BLaER1 (cell line): ENCODE data around the gene TFDP2.

ENCODE experiments used
- H3K27ac ChIP-seq: shearing (Covaris generic); formaldehyde crosslinking; 2 replicates; pipeline ENCODE4 v1.8.1; 2022
- H3K27me3 ChIP-seq: shearing (Covaris generic); formaldehyde crosslinking; 2 replicates; pipeline ENCODE4 v1.8.1; 2022
- H3K36me3 ChIP-seq: shearing (Covaris generic); formaldehyde crosslinking; 2 replicates; pipeline ENCODE4 v1.8.1; 2022
- H3K4me1 ChIP-seq: shearing (Covaris generic); formaldehyde crosslinking; 2 replicates; pipeline ENCODE4 v1.8.1; 2022
- H3K4me2 ChIP-seq: shearing (Covaris generic); formaldehyde crosslinking; 2 replicates; pipeline ENCODE4 v1.8.1; 2022
- H3K4me3 ChIP-seq: shearing (Covaris generic); formaldehyde crosslinking; 2 replicates; pipeline ENCODE4 v1.8.1; 2022
- H3K9ac ChIP-seq: shearing (Covaris generic); formaldehyde crosslinking; 2 replicates; pipeline ENCODE4 v1.8.1; 2022
- H3K9me3 ChIP-seq: shearing (Covaris generic); formaldehyde crosslinking; 2 replicates; pipeline ENCODE4 v1.8.1; 2022
- H4K20me1 ChIP-seq: shearing (Covaris generic); formaldehyde crosslinking; 2 replicates; pipeline ENCODE4 v1.8.1; 2022
- Cebpa-rat ChIP-seq: shearing (Covaris generic); IDR thresholded peaks from 2 replicates; pipeline ENCODE4 v1.8.1; 2022

The TFDP2 gene

DNA sequence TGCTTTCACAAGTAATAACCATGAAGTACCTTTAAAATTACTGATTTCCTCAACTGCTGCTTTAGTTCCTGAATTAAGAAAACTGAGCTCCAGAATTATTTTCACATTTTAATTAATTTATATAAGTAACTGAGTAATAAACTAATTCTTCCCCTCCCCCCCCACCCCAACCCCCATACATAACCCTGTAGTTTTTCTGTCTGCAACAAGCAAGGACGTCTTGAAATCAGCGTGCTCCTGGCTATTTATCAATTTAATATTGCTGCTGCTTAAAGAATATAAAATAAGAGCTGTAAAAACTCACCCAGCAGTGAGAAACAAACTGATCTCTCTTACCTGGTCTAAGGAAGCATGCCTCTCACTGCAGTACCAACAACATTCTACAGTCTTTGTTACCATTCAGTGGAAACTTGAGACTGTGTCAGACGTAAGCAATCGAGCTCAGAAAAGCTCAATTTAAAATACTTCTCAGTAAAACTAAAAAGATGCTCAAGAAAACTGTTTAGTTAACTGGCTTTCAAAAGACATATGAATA lies 121.0 kb downstream of the TFDP2 start:
- Histone ChIP-seq H3K4me3 (peak overlapping the region; percentile 69), H3K4me2 (peak overlapping the region; percentile 80), H3K9me3 (no peaks in the 10 kb centered on the region), H3K27me3 (no peaks in the 10 kb centered on the region), H3K27ac (peak overlapping the region; percentile 41; the same call in 1 of the 2 replicates), H3K36me3 (peaks cover 20% of the 10 kb centered on the region; the same call in 1 of the 2 replicates), H3K4me1 (peaks cover 19% of the 10 kb centered on the region), H3K9ac (peak overlapping the region; percentile 78), H4K20me1 (no peaks in the 10 kb centered on the region)
- no peak for TF ChIP-seq Cebpa-rat

DNA sequence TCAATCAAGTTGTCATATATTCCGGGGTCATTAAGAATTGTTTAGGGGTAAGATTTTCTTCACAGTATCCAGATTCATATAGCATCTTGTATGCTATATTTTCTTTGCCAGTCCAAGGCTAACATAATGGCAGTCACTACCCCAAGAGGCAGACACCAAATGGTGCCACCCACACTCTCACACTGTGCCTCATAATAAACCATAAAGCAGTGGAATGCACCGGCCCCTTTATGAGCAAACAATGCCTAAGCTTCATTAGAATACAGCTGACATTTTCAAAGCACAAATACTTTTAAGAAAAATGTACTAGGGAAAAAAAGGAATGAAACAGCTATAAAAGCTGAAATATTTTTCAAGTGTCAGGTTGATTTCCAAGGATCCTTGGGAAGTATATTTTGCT lies 121.6 kb downstream of the TFDP2 start:
- H3K9ac ChIP-seq, result peak overlapping the region; percentile 78
- no peaks in the 10 kb centered on the region for H4K20me1 ChIP-seq
- H3K4me1 ChIP-seq, result peaks cover 20% of the 10 kb centered on the region
- H3K36me3 ChIP-seq, result peaks cover 25% of the 10 kb centered on the region; the same call in 1 of the 2 replicates
- H3K27ac ChIP-seq, result peak overlapping the region; percentile 41; the same call in 1 of the 2 replicates
- no peaks in the 10 kb centered on the region for H3K27me3 ChIP-seq
- peak overlapping the region; percentile 80 for H3K4me2 ChIP-seq
- peak overlapping the region; percentile 69 for H3K4me3 ChIP-seq
- no peak for TF ChIP-seq Cebpa-rat
- no peaks in the 10 kb centered on the region for H3K9me3 ChIP-seq

DNA sequence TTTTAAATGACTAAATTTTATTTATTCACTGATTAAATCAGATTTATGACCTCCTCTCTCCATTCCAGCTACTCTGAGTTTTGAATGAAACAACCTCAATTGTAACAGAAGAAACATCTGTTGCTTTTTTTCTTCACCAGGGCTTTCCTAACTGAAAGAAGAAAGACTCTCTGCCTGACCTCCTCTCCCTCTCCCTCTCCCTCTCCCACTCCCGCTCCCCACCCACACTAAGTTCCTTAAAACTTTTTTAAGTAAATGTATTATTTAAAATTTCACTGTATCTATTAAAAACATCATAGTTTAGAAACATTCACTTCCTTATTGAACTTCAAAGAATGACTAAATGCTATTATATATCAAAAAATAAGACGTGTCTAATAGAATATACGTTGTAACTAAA lies 122.0 kb downstream of the TFDP2 start:
- Histone ChIP-seq H4K20me1 (no peaks in the 10 kb centered on the region), H3K4me3 (peak overlapping the region; percentile 69), H3K9me3 (no peaks in the 10 kb centered on the region), H3K9ac (peak overlapping the region; percentile 78), H3K4me1 (peaks cover 24% of the 10 kb centered on the region), H3K27ac (no peak overlapping the region), H3K4me2 (peak overlapping the region; percentile 80), H3K36me3 (peaks cover 25% of the 10 kb centered on the region; the same call in 1 of the 2 replicates), H3K27me3 (no peaks in the 10 kb centered on the region)
- no peak for TF ChIP-seq Cebpa-rat

DNA sequence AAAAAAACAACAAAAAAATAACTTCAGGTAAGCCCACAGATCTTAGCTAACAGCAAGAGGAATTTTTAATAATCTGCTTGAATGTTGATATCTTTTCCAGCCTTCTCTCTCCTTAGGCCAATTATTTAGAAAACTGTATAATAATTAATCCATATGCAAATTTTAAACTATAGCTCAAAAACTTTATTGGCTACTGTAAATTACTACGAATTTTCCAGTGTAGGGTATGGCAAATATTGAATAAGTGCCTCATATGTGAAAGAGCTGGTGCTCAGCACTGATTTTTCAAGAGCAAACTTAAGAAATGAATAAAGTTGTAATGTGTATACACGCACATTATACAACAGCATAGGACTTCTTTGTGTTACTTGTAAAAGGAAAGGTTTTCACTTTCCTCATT lies 123.0 kb downstream of the TFDP2 start:
- H3K4me3 ChIP-seq, result no peak overlapping the region
- TF ChIP-seq Cebpa-rat, result no peak

DNA sequence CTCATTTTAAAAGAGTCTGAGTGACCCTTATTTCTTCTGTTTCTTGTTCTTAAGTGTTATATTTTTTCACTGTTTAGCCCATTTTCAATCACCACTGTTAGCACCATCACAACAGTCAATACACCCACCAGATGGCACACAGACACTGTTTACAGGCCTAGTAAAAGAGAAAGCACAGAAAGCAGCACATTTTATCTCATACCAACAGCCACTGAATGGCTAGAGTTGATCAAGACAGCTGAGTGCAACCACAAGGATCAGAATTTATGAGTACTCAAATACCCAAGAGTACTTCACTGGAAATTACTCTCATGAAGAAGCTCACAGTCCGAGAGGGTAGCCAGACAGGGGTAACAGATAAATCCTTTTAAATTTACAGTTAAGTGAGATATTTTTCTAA lies 127.0 kb downstream of the TFDP2 start:
- Histone ChIP-seq H3K9ac (no peak overlapping the region), H3K4me3 (no peak overlapping the region), H4K20me1 (peaks cover 10% of the 10 kb centered on the region), H3K27ac (no peak overlapping the region), H3K4me1 (peaks cover 33% of the 10 kb centered on the region), H3K27me3 (no peaks in the 10 kb centered on the region), H3K36me3 (peaks cover 40% of the 10 kb centered on the region; the same call in 1 of the 2 replicates), H3K4me2 (no peak overlapping the region), H3K9me3 (no peaks in the 10 kb centered on the region)
- no peak for TF ChIP-seq Cebpa-rat

More for the DNA sequence above, 123.0 kb downstream of the TFDP2 start:
- no peaks in the 10 kb centered on the region for H3K27me3 ChIP-seq
- H3K36me3 ChIP-seq, result peaks cover 25% of the 10 kb centered on the region; the same call in 1 of the 2 replicates
- H4K20me1 ChIP-seq, result peaks cover 2% of the 10 kb centered on the region; the same call in 1 of the 2 replicates
- peaks cover 24% of the 10 kb centered on the region for H3K4me1 ChIP-seq
- H3K9me3 ChIP-seq, result no peaks in the 10 kb centered on the region
- H3K4me2 ChIP-seq, result peak overlapping the region; percentile 80; the same call in 1 of the 2 replicates
- H3K9ac ChIP-seq, result no peak overlapping the region
- H3K27ac ChIP-seq, result no peak overlapping the region

DNA sequence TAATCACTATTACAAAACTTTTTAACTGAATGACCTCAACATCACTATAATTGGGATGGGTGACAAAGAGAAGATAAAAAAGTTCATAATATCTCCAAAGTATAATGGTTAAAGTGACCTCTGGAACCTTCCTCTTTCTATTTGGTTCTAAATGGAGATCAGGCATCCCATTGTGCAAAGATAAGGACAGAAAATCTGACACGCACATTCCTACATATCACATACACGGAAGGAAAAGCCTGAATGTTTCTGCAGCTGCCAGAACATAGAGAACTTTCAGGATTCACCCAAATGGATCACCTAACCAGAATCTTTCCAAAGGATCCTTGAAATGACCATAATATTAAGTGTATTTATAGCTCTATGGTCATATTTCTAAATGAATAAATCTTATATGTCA lies 128.2 kb downstream of the TFDP2 start:
- no peak for TF ChIP-seq Cebpa-rat
- Histone ChIP-seq H3K27ac (no peak overlapping the region), H4K20me1 (peaks cover 10% of the 10 kb centered on the region), H3K36me3 (peaks cover 46% of the 10 kb centered on the region; the same call in 1 of the 2 replicates), H3K4me2 (no peak overlapping the region), H3K4me1 (peaks cover 22% of the 10 kb centered on the region), H3K4me3 (no peak overlapping the region), H3K27me3 (no peaks in the 10 kb centered on the region), H3K9ac (no peak overlapping the region), H3K9me3 (no peaks in the 10 kb centered on the region)

DNA sequence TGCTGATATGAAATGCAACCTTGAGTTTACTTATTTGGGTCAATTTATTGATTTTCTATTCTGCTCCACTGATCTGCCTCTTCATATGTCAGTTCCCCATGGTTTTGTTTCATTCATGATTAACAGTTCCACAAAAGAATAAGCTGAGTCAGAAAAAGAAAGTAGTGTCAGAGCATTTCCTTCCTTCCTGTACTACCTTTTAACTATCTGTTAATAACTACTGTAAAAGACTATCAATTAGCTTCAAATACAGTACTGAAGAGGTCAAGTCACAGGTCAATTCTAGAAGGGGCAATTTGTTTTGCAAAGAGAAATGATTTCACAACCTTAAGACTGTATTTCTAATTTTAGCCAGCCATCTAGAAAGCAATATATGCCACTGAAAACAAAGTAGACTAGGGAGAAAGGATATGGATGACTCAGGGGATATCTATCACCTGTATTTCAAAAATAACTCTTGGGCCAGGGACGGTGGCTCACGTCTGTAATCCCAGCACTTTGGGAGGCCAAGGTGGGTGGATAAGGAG lies 129.5 kb downstream of the TFDP2 start:
- H3K4me2 ChIP-seq, result peak overlapping the region; percentile 51
- TF ChIP-seq Cebpa-rat, result no peak
- H3K27ac ChIP-seq, result no peak overlapping the region

DNA sequence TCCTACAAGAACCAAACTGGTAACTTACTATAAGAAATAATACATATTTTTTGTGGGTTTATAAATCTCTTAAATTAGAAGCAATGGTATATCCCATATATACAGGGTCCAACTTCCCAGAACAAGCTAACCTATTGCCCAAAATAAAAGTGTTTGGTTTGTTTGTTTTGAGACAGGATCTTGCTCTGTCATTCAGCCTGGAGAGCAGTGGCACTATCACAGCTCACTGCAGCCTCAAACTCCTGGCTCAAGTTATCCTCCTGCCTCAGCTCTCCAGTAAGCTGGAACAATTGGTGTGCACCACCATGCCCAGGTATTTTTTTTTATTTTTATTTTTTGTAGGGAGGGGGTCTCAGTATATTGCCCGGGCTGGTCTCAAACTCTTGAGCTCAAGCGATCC lies 135.4 kb downstream of the TFDP2 start:
- H3K27ac ChIP-seq, result no peak overlapping the region
- H3K4me3 ChIP-seq, result no peak overlapping the region
- peaks cover 27% of the 10 kb centered on the region for H4K20me1 ChIP-seq
- peaks cover 22% of the 10 kb centered on the region; the same call in 1 of the 2 replicates for H3K36me3 ChIP-seq
- H3K4me1 ChIP-seq, result no peaks in the 10 kb centered on the region
- H3K27me3 ChIP-seq, result no peaks in the 10 kb centered on the region
- no peak overlapping the region for H3K4me2 ChIP-seq
- no peak overlapping the region for H3K9ac ChIP-seq
- no peak for TF ChIP-seq Cebpa-rat
- peaks cover 16% of the 10 kb centered on the region; the same call in 1 of the 2 replicates for H3K9me3 ChIP-seq

More for the DNA sequence above, 129.5 kb downstream of the TFDP2 start:
- H3K27me3 ChIP-seq, result no peaks in the 10 kb centered on the region
- H3K36me3 ChIP-seq, result peaks cover 42% of the 10 kb centered on the region; the same call in 1 of the 2 replicates
- H3K9me3 ChIP-seq, result no peaks in the 10 kb centered on the region
- peaks cover 22% of the 10 kb centered on the region for H4K20me1 ChIP-seq
- peaks cover 20% of the 10 kb centered on the region for H3K4me1 ChIP-seq
- no peak overlapping the region for H3K4me3 ChIP-seq
- no peak overlapping the region for H3K9ac ChIP-seq

DNA sequence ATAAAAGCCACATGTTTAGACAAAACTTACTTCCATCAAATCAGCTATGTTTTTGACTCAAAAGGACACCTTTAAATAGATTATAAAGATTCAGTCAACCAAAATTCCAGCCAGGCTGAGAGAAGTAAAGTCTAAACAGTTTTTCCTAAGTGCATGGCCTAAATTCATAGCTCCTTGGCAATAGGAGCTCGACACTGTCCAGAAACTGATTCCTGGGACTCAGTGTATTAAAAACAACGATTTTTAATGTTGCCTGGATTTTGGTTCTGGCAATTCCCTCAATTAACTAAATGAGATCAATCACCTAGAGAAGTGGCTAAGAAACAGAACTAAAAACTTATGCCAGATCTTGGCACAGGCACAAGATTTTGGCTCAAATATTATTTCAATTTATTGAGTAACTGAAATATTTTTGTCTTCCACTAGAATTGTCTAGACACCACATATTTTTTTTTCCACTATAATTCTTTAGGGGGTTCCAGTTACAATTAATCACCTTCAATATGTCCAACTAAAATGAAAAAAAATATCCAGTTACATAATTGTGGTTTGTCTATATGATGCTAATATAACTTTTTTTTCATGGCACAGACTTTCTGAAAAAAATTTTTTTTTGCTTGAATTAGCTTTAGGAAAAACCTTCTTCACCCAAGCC lies 135.9 kb downstream of the TFDP2 start:
- TF ChIP-seq Cebpa-rat, result no peak
- H3K36me3 ChIP-seq, result peaks cover 22% of the 10 kb centered on the region; the same call in 1 of the 2 replicates
- peaks cover 16% of the 10 kb centered on the region; the same call in 1 of the 2 replicates for H3K9me3 ChIP-seq
- peaks cover 27% of the 10 kb centered on the region for H4K20me1 ChIP-seq
- no peaks in the 10 kb centered on the region for H3K27me3 ChIP-seq
- no peak overlapping the region for H3K4me2 ChIP-seq
- H3K9ac ChIP-seq, result no peak overlapping the region
- H3K4me3 ChIP-seq, result no peak overlapping the region
- H3K4me1 ChIP-seq, result no peaks in the 10 kb centered on the region
- H3K27ac ChIP-seq, result no peak overlapping the region

DNA sequence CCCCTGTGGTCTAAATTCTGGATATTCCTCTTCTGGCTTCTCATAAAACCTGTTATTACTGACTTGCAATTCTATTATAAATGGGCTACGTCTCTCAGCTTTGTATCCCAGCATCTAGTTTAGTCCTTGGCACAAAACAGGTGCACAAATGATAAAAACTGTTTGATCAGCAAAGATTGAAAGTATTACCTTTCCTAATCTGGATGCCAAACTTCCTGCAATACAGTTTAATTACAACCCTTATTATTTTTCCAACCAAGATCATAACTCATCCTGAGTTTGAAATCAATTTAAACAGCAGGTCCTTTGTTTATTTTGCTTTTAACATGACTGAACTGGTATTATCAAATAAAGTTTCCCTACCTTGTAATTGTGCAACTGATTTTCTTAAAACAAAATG lies 140.3 kb downstream of the TFDP2 start:
- no peak overlapping the region for H3K4me2 ChIP-seq
- no peaks in the 10 kb centered on the region for H3K27me3 ChIP-seq
- peaks cover 33% of the 10 kb centered on the region for H4K20me1 ChIP-seq

More for the DNA sequence above, 140.3 kb downstream of the TFDP2 start:
- no peak for TF ChIP-seq Cebpa-rat
- Histone ChIP-seq H3K9me3 (peaks cover 16% of the 10 kb centered on the region; the same call in 1 of the 2 replicates), H3K27ac (no peak overlapping the region), H3K36me3 (peaks cover 31% of the 10 kb centered on the region), H3K4me3 (no peak overlapping the region), H3K9ac (no peak overlapping the region), H3K4me1 (peaks cover 9% of the 10 kb centered on the region)
